WTC11 (cell line): ENCODE measurements around the gene FAM3D. TPM values are rescaled to one million over a fixed set of nuclear protein-coding genes. Genes with fewer than 3 reads are reported as not detected.

Source experiments
- ATAC-seq: fragments of 200-7000 bp; cut with Tn5 transposase; 2 replicates; pipeline ENCODE4 v1.10.0; 2021; ENCODE audit warnings: mild to moderate bottlenecking, moderate library complexity
- CTCF ChIA-PET: fragments of 300-600 bp; sonication (Branson Sonifier 250); formaldehyde crosslinking; loops from one replicate; lab custom pipeline; 2021; ENCODE audit warnings: antibody characterized with exemption; lab: Charles Lee
- POLR2A ChIA-PET: fragments of 350-600 bp; sonication (Branson Sonifier 250); formaldehyde crosslinking; loops from one replicate; lab custom pipeline; 2021; ENCODE audit warnings: antibody characterized with exemption; lab: Charles Lee
- DNase-seq: peaks from one replicate; pipeline ENCODE4 v3.0.0; 2021; ENCODE audit warnings: low spot score
- H3K27ac Mint-ChIP-seq: 2 replicates; pipeline ENCODE4 v1.8.0; 2021; ENCODE audit warnings: mixed read lengths
- H3K27me3 Mint-ChIP-seq: 2 replicates; pipeline ENCODE4 v1.8.0; 2021; ENCODE audit warnings: low read depth, mild to moderate bottlenecking, moderate library complexity, mixed read lengths
- H3K36me3 Mint-ChIP-seq: 2 replicates; pipeline ENCODE4 v1.8.0; 2021; ENCODE audit warnings: mixed read lengths
- H3K4me1 Mint-ChIP-seq: 2 replicates; pipeline ENCODE4 v1.8.0; 2022; ENCODE audit warnings: mixed read lengths
- H3K4me3 Mint-ChIP-seq: 2 replicates; pipeline ENCODE4 v1.8.0; 2021; ENCODE audit warnings: mild to moderate bottlenecking, moderate library complexity, mixed read lengths
- H3K9me3 Mint-ChIP-seq: 2 replicates; pipeline ENCODE4 v1.8.0; 2021; ENCODE audit warnings: mixed read lengths
- CREB1 ChIP-seq: sonication (generic); formaldehyde crosslinking; IDR thresholded peaks from 2 replicates; pipeline ENCODE4 v1.8.0; 2023; ENCODE audit warnings: mild to moderate bottlenecking, missing genetic modification reagents
- CREM ChIP-seq: sonication (generic); formaldehyde crosslinking; IDR thresholded peaks from 2 replicates; pipeline ENCODE4 v1.8.1; 2022; ENCODE audit warnings: mild to moderate bottlenecking, missing genetic modification reagents, moderate library complexity
- EMX1 ChIP-seq: fragments of 250-450 bp; sonication (Bioruptor Pico); IDR thresholded peaks from 2 replicates; pipeline ENCODE4 v1.8.0; 2021; ENCODE audit warnings: mild to moderate bottlenecking
- ESRRA ChIP-seq: sonication (generic); formaldehyde crosslinking; IDR thresholded peaks from 2 replicates; pipeline ENCODE4 v1.8.1; 2022; ENCODE audit warnings: mild to moderate bottlenecking, missing genetic modification reagents, borderline replicate concordance
- FOXK1 ChIP-seq: sonication (generic); formaldehyde crosslinking; IDR thresholded peaks from 2 replicates; pipeline ENCODE4 v1.8.0; 2022; ENCODE audit warnings: mild to moderate bottlenecking, moderate library complexity, missing genetic modification reagents
- JUN ChIP-seq: sonication (generic); formaldehyde crosslinking; IDR thresholded peaks from 2 replicates; pipeline ENCODE4 v1.8.0; 2023; ENCODE audit warnings: mild to moderate bottlenecking, missing genetic modification reagents
- KAT7 ChIP-seq: sonication (generic); formaldehyde crosslinking; IDR thresholded peaks from 2 replicates; pipeline ENCODE4 v1.8.1; 2023; ENCODE audit warnings: missing genetic modification reagents, mild to moderate bottlenecking, borderline replicate concordance
- SMAD3 ChIP-seq: sonication (generic); formaldehyde crosslinking; IDR thresholded peaks from 2 replicates; pipeline ENCODE4 v1.8.0; 2022; ENCODE audit warnings: missing genetic modification reagents, mild to moderate bottlenecking, borderline replicate concordance
- SP1 ChIP-seq: sonication (generic); formaldehyde crosslinking; conservative IDR thresholded peaks from 2 replicates; pipeline ENCODE4 v1.8.1; 2022; ENCODE audit warnings: missing genetic modification reagents
- ZNF416 ChIP-seq: fragments of 250-450 bp; sonication (Bioruptor Pico); IDR thresholded peaks from 2 replicates; pipeline ENCODE4 v1.9.0; 2021; ENCODE audit warnings: mild to moderate bottlenecking, inconsistent platforms
- total RNA-seq: library from RNA; stranded (reverse); gene quantifications from 3 replicates; pipeline ENCODE4 v1.2.3, GENCODE V29; 2021
- TF ChIP-seq, protein P1 (sequence below): sonication (generic); formaldehyde crosslinking; IDR thresholded peaks from 2 replicates; pipeline ENCODE4 v1.8.0; 2022; ENCODE audit warnings: mild to moderate bottlenecking, missing genetic modification reagents
- TF ChIP-seq, protein P2 (sequence below): sonication (generic); formaldehyde crosslinking; IDR thresholded peaks from 2 replicates; pipeline ENCODE4 v1.8.1; 2022; ENCODE audit warnings: mild to moderate bottlenecking, moderate library complexity, missing genetic modification reagents
- TF ChIP-seq, protein P3 (sequence below): fragments of 250-450 bp; sonication (Bioruptor Pico); IDR thresholded peaks from 2 replicates; pipeline ENCODE4 v1.9.0; 2021; ENCODE audit warnings: mild to moderate bottlenecking, borderline replicate concordance
- TF ChIP-seq, protein P4 (sequence below): sonication (generic); formaldehyde crosslinking; conservative IDR thresholded peaks from 2 replicates; pipeline ENCODE4 v1.8.1; 2022; ENCODE audit warnings: mild to moderate bottlenecking, missing genetic modification reagents
- TF ChIP-seq, protein P5 (sequence below): sonication (generic); formaldehyde crosslinking; IDR thresholded peaks from 2 replicates; pipeline ENCODE4 v1.8.1; 2022; ENCODE audit warnings: low read depth, missing genetic modification reagents, borderline replicate concordance
- TF ChIP-seq, protein P6 (sequence below): sonication (generic); formaldehyde crosslinking; IDR thresholded peaks from 2 replicates; pipeline ENCODE4 v1.8.1; 2023; ENCODE audit warnings: mild to moderate bottlenecking, moderate library complexity, missing genetic modification reagents
- TF ChIP-seq, protein P7 (sequence below): sonication (generic); formaldehyde crosslinking; IDR thresholded peaks from 2 replicates; pipeline ENCODE4 v1.8.1; 2023; ENCODE audit warnings: mild to moderate bottlenecking, missing genetic modification reagents, moderate library complexity
- TF ChIP-seq, protein P8 (sequence below): fragments of 250-450 bp; sonication (Bioruptor Pico); IDR thresholded peaks from 2 replicates; pipeline ENCODE4 v1.9.0; 2021; ENCODE audit warnings: mild to moderate bottlenecking
- TF ChIP-seq, protein P9 (sequence below): fragments of 200-600 bp; IDR thresholded peaks from 2 replicates; pipeline ENCODE4 v1.8.0; 2022; ENCODE audit warnings: antibody characterized with exemption

Gene FAM3D
- total RNA-seq, 1 experiment from 2014 or later, result 0.66 TPM

- ChIA-PET POLR2A (interaction anchor here (0.6 kb wide), 1 partner anchor 288 kb away, joined by 3 read pairs; no protein-coding TSS in a partner anchor), CTCF (interaction anchor here (0.6 to 0.9 kb wide), 2 partner anchors 30 to 32 kb away, joined by 3 read pairs; no protein-coding TSS in a partner anchor)
- no peak overlapping the region for H3K27ac Mint-ChIP-seq
- H3K4me3 Mint-ChIP-seq, result no peak overlapping the region
- no peak for TF ChIP-seq JUN (CRISPR knock-in tag)
- TF ChIP-seq EMX1 (CRISPR knock-in tag), result no peak
- TF ChIP-seq, protein P1, sequence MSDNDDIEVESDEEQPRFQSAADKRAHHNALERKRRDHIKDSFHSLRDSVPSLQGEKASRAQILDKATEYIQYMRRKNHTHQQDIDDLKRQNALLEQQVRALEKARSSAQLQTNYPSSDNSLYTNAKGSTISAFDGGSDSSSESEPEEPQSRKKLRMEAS (CRISPR knock-in tag), result no peak
- TF ChIP-seq, protein P2, sequence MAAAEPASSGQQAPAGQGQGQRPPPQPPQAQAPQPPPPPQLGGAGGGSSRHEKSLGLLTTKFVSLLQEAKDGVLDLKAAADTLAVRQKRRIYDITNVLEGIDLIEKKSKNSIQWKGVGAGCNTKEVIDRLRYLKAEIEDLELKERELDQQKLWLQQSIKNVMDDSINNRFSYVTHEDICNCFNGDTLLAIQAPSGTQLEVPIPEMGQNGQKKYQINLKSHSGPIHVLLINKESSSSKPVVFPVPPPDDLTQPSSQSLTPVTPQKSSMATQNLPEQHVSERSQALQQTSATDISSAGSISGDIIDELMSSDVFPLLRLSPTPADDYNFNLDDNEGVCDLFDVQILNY, result no peak
- TF ChIP-seq, protein P3, sequence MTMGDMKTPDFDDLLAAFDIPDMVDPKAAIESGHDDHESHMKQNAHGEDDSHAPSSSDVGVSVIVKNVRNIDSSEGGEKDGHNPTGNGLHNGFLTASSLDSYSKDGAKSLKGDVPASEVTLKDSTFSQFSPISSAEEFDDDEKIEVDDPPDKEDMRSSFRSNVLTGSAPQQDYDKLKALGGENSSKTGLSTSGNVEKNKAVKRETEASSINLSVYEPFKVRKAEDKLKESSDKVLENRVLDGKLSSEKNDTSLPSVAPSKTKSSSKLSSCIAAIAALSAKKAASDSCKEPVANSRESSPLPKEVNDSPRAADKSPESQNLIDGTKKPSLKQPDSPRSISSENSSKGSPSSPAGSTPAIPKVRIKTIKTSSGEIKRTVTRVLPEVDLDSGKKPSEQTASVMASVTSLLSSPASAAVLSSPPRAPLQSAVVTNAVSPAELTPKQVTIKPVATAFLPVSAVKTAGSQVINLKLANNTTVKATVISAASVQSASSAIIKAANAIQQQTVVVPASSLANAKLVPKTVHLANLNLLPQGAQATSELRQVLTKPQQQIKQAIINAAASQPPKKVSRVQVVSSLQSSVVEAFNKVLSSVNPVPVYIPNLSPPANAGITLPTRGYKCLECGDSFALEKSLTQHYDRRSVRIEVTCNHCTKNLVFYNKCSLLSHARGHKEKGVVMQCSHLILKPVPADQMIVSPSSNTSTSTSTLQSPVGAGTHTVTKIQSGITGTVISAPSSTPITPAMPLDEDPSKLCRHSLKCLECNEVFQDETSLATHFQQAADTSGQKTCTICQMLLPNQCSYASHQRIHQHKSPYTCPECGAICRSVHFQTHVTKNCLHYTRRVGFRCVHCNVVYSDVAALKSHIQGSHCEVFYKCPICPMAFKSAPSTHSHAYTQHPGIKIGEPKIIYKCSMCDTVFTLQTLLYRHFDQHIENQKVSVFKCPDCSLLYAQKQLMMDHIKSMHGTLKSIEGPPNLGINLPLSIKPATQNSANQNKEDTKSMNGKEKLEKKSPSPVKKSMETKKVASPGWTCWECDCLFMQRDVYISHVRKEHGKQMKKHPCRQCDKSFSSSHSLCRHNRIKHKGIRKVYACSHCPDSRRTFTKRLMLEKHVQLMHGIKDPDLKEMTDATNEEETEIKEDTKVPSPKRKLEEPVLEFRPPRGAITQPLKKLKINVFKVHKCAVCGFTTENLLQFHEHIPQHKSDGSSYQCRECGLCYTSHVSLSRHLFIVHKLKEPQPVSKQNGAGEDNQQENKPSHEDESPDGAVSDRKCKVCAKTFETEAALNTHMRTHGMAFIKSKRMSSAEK (CRISPR knock-in tag), result no peak
- ATAC-seq, result no peak
- 0 out of 2 replicates have a peak, but pooled peaks cover 4% of the 10 kb centered on the region for H3K9me3 Mint-ChIP-seq
- H3K27me3 Mint-ChIP-seq, result no peaks in the 10 kb centered on the region; the same call in 1 of the 2 replicates
- H3K36me3 Mint-ChIP-seq, result no peaks in the 10 kb centered on the region
- DNase-seq, result no peak
- peaks cover 13% of the 10 kb centered on the region for H3K4me1 Mint-ChIP-seq
Measured at GRCh38 chr3:58661836-58662420, 4.6 kb downstream of the FAM3D start.

DNA sequence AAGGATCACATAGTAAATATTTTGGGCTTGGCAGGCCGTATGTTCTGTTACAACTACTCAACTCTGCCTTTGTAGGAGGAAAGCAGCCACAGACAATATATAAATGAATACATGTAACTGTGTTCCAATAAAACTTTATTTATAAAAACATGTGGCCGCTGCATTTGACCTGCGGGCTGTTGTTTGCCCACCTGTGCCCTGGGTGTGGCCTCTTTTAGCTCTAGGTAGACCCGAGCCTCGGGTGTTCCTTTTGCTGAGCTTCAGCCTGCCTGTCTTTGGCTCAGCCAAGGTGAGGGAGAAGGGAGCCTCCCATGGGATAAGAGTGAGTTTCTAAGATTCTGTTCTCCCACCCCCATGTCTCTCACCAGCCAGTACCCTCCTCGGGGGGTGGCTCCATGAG lies 5.6 kb downstream of the FAM3D start:
- ATAC-seq (no peak), DNase-seq (no peak)
- no peaks in the 10 kb centered on the region for H3K36me3 Mint-ChIP-seq
- no peaks in the 10 kb centered on the region; the same call in 1 of the 2 replicates for H3K27me3 Mint-ChIP-seq
- ChIA-PET POLR2A (interaction anchor here (0.6 kb wide), 1 partner anchor 287 kb away, joined by 3 read pairs; no protein-coding TSS in a partner anchor), CTCF (interaction anchor here (0.9 to 4.1 kb wide), 2 partner anchors 20 to 29 kb away, joined by 3 to 21 read pairs; no protein-coding TSS in a partner anchor)
- H3K4me3 Mint-ChIP-seq, result no peak overlapping the region
- H3K4me1 Mint-ChIP-seq, result peaks cover 7% of the 10 kb centered on the region
- H3K27ac Mint-ChIP-seq, result no peak overlapping the region
- 0 out of 2 replicates have a peak, but pooled peaks cover 4% of the 10 kb centered on the region for H3K9me3 Mint-ChIP-seq
- TF ChIP-seq FOXK1 (CRISPR knock-in tag) (no peak), CREB1 (no peak), KAT7 (CRISPR knock-in tag) (no peak), SMAD3 (CRISPR knock-in tag) (no peak), SP1 (CRISPR knock-in tag) (no peak), CREM (no peak), ESRRA (CRISPR knock-in tag) (no peak), ZNF416 (CRISPR knock-in tag) (no peak)
- TF ChIP-seq, protein P4, sequence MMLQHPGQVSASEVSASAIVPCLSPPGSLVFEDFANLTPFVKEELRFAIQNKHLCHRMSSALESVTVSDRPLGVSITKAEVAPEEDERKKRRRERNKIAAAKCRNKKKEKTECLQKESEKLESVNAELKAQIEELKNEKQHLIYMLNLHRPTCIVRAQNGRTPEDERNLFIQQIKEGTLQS (CRISPR knock-in tag), result no peak
- TF ChIP-seq, protein P5, sequence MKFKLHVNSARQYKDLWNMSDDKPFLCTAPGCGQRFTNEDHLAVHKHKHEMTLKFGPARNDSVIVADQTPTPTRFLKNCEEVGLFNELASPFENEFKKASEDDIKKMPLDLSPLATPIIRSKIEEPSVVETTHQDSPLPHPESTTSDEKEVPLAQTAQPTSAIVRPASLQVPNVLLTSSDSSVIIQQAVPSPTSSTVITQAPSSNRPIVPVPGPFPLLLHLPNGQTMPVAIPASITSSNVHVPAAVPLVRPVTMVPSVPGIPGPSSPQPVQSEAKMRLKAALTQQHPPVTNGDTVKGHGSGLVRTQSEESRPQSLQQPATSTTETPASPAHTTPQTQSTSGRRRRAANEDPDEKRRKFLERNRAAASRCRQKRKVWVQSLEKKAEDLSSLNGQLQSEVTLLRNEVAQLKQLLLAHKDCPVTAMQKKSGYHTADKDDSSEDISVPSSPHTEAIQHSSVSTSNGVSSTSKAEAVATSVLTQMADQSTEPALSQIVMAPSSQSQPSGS, result no peak
- TF ChIP-seq, protein P6, sequence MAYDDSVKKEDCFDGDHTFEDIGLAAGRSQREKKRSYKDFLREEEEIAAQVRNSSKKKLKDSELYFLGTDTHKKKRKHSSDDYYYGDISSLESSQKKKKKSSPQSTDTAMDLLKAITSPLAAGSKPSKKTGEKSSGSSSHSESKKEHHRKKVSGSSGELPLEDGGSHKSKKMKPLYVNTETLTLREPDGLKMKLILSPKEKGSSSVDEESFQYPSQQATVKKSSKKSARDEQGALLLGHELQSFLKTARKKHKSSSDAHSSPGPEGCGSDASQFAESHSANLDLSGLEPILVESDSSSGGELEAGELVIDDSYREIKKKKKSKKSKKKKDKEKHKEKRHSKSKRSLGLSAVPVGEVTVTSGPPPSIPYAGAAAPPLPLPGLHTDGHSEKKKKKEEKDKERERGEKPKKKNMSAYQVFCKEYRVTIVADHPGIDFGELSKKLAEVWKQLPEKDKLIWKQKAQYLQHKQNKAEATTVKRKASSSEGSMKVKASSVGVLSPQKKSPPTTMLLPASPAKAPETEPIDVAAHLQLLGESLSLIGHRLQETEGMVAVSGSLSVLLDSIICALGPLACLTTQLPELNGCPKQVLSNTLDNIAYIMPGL (CRISPR knock-in tag), result no peak
- TF ChIP-seq, protein P7, sequence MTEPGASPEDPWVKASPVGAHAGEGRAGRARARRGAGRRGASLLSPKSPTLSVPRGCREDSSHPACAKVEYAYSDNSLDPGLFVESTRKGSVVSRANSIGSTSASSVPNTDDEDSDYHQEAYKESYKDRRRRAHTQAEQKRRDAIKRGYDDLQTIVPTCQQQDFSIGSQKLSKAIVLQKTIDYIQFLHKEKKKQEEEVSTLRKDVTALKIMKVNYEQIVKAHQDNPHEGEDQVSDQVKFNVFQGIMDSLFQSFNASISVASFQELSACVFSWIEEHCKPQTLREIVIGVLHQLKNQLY (CRISPR knock-in tag), result no peak
- TF ChIP-seq, protein P8, sequence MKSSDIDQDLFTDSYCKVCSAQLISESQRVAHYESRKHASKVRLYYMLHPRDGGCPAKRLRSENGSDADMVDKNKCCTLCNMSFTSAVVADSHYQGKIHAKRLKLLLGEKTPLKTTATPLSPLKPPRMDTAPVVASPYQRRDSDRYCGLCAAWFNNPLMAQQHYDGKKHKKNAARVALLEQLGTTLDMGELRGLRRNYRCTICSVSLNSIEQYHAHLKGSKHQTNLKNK, result no peak
- TF ChIP-seq, protein P9, sequence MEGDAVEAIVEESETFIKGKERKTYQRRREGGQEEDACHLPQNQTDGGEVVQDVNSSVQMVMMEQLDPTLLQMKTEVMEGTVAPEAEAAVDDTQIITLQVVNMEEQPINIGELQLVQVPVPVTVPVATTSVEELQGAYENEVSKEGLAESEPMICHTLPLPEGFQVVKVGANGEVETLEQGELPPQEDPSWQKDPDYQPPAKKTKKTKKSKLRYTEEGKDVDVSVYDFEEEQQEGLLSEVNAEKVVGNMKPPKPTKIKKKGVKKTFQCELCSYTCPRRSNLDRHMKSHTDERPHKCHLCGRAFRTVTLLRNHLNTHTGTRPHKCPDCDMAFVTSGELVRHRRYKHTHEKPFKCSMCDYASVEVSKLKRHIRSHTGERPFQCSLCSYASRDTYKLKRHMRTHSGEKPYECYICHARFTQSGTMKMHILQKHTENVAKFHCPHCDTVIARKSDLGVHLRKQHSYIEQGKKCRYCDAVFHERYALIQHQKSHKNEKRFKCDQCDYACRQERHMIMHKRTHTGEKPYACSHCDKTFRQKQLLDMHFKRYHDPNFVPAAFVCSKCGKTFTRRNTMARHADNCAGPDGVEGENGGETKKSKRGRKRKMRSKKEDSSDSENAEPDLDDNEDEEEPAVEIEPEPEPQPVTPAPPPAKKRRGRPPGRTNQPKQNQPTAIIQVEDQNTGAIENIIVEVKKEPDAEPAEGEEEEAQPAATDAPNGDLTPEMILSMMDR, result no peak
